NCI-H2196 (cell line): ENCODE measurements around the gene SLC7A1.

Experiments used
- DNase-seq: peaks from one replicate; lab custom pipeline; 2025; ENCODE audit not compliant: unreplicated experiment; lab: John Stamatoyannopoulos, UW

The SLC7A1 gene

DNA sequence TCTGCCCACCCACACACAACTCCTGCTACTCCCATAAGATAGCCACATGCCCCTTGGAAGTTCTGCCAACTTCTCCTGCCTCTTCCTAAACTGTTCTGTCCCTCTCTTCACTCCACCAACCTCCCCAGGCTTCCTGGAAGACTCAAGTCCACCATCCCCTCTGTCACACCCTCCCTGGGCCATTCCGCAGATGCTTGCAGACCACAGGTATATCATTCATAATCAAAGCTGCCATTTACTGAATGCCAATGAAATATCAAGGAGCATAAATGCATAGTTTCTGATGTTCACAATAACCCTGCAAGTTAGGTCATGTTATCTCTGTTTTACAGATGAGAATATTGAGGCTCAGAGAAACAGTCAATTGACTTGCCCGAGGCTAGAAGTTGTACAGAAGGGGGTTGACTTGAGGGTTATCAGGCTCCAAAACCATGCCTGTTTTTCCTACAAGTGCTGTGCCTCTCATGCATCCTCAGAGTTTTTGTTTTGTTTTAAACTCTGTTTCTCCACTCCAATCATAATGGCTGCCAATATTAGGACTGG, 135.6 kb downstream of the SLC7A1 start:
- no peak for DNase-seq
